Measurements from ENCODE around the gene CRYZL1.
"Not testable (repeated sequence)": the region's sequence is repeated elsewhere in the genome, so short reads cannot be mapped to it uniquely, and the experiment has no call there.

CRYZL1 gene

DNA sequence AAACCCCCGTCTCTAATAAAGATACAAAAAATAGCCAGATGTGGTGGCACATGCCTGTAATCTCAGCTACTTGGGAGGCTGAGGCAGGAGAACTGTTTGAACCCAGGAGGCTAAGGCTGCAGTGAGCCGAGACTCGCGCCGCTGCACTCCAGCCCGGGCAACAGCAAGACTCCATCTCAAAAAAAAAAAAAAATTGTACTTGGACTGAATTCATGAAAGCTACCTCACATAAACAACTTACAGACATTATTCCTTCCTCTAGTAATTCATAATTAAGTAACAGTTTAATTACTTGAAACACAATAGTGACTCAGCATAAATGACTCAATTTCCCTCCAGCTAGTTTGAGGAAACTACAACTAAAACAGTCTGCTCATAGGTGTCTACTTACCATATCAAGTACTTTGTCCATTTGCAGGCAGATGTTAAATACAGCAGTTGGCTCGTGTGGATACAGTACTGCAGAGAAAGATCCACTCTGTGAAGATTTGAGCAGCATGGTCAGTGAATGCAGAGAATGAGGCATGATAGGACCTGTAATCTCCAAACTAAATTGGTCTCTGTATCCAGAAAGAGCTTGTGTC, 62.5 kb downstream of the CRYZL1 start:
- intact Hi-C loops (cut with DNase I; ENCODE audit: low total_unique reads) = no loop called here
- H3K9me3 ChIP-seq = no peaks in the 10 kb centered on the region
- peaks cover 0 to 3% (median 0%) of the 10 kb centered on the region in 4 donors for H3K4me1 ChIP-seq
- H3K36me3 ChIP-seq = peaks cover 29 to 38% (median 32%) of the 10 kb centered on the region in 3 donors
- H3K4me3 ChIP-seq = no peak overlapping the region
- TF ChIP-seq, protein P1, sequence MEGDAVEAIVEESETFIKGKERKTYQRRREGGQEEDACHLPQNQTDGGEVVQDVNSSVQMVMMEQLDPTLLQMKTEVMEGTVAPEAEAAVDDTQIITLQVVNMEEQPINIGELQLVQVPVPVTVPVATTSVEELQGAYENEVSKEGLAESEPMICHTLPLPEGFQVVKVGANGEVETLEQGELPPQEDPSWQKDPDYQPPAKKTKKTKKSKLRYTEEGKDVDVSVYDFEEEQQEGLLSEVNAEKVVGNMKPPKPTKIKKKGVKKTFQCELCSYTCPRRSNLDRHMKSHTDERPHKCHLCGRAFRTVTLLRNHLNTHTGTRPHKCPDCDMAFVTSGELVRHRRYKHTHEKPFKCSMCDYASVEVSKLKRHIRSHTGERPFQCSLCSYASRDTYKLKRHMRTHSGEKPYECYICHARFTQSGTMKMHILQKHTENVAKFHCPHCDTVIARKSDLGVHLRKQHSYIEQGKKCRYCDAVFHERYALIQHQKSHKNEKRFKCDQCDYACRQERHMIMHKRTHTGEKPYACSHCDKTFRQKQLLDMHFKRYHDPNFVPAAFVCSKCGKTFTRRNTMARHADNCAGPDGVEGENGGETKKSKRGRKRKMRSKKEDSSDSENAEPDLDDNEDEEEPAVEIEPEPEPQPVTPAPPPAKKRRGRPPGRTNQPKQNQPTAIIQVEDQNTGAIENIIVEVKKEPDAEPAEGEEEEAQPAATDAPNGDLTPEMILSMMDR (IDR thresholded peaks at IDR 0.05) = no peak
- no peak for DNase-seq
- no peaks in the 10 kb centered on the region for H3K27me3 ChIP-seq
- peak overlapping the region in 1 of 2 donors; percentile 4 for H3K27ac ChIP-seq

DNA sequence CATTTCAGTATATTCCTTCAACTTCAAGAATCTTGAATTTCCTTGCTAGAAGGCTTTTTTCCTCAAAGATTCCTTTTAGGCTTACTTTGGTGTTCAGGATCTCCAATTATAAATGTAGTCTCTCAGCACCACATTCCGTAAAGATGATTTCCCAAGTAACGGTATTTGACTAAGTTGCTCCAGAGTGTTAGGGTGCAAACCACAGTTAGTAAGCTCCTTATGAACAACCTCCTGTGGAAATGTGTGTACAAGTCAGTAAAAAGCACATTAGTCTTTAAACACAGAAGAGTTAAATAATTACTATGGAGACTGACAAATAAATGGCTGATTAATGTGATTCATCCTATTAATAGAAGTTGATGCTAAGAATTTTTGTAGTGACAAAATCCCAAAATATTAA, 63.3 kb downstream of the CRYZL1 start:
- no peaks in the 10 kb centered on the region for H3K9me3 ChIP-seq
- peaks cover 0 to 3% (median 0%) of the 10 kb centered on the region in 4 donors for H3K4me1 ChIP-seq
- no peak for DNase-seq
- intact Hi-C loops (cut with DNase I; ENCODE audit: low total_unique reads) = no loop called here
- TF ChIP-seq, protein P1 (IDR thresholded peaks at IDR 0.05) = no peak
- peaks cover 37 to 45% (median 39%) of the 10 kb centered on the region in 3 donors for H3K36me3 ChIP-seq
- H3K27ac ChIP-seq = no peak overlapping the region
- no peak overlapping the region for H3K4me3 ChIP-seq
- H3K27me3 ChIP-seq = no peaks in the 10 kb centered on the region

DNA sequence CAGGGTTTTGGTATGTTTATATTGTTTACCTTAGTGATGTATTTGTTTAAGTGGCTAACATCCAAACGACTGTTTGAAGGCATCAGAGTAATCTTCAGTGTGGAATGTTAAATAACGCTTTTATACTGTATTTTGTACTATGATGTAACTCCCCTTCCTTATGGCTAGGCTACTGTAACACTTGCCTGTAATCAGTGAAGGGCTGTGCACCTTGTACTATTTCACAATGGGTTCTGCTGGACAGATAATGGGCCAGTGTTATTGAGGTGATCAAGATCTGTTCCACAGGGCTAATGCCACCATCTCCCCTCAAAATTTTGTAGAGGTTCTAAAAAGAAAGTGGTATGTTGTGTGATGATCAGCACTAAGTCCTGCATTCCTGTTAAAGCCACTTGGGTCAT, 64.8 kb downstream of the CRYZL1 start:
- DNase-seq; H3K9me3 ChIP-seq; H3K4me3 ChIP-seq; intact Hi-C loops (cut with DNase I; ENCODE audit: low total_unique reads); H3K27me3 ChIP-seq; H3K27ac ChIP-seq: not testable (repeated sequence)
- Histone ChIP-seq H3K4me1 (peaks cover 0 to 14% (median 0%) of the 10 kb centered on the region in 4 donors), H3K36me3 (peaks cover 51 to 53% (median 51%) of the 10 kb centered on the region in 3 donors)

DNA sequence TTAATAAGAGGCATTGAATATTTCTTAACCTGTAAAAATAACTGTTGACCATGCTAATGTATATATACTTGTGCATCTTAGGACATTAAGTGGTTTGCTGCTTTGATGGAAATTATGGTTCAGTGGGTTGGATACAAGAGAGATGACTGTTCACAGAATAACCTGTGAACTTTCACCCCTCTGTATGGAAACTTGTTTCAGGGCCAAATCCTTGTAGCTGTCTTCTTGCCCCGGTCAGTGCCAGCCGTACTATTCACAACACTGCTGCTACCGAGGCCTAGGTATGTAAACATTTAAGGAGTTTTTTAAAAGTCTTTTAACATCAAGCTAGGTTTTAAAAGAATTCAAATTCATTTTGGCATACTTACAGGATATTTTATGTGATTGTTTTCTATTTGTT, 69.2 kb downstream of the CRYZL1 start:
- peaks cover 0 to 12% (median 0%) of the 10 kb centered on the region in 4 donors for H3K4me1 ChIP-seq
- H3K27me3 ChIP-seq = no peaks in the 10 kb centered on the region
- intact Hi-C loops (cut with DNase I; ENCODE audit: low total_unique reads) = no loop called here
- H3K9me3 ChIP-seq = no peaks in the 10 kb centered on the region
- no peak for DNase-seq
- peak overlapping the region in 1 of 2 donors; percentile 44 for H3K27ac ChIP-seq
- H3K36me3 ChIP-seq = peaks cover 80 to 92% (median 84%) of the 10 kb centered on the region in 3 donors
- no peak overlapping the region for H3K4me3 ChIP-seq
- TF ChIP-seq, protein P1 (IDR thresholded peaks at IDR 0.05) = no peak

DNA sequence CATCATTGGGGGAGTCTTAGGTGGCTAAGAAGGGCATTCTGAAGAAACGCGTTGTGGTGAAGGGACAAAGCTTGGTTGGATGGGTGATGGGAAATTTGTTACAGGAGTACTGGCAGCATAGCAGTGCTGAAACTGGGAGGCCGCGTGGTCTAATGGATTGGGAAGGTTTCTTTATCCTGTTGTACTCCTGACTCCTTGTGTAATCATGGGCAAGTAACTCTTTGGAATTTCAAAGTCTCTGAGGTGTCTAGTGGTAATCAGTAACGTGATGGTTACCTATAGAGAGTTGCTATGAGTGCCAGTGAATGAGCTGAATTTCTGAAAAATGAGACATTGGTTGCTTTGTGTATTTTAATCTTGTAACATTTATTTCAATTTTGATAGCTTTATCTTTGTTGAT, 71.5 kb downstream of the CRYZL1 start:
- Histone ChIP-seq H3K27me3 (no peaks in the 10 kb centered on the region), H3K4me3 (no peak overlapping the region), H3K27ac (no peak overlapping the region), H3K4me1 (peaks cover 0 to 12% (median 0%) of the 10 kb centered on the region in 4 donors), H3K36me3 (peaks cover 59 to 76% (median 68%) of the 10 kb centered on the region in 3 donors), H3K9me3 (no peaks in the 10 kb centered on the region)
- DNase-seq = no peak
- intact Hi-C loops (cut with DNase I; ENCODE audit: low total_unique reads) = no loop called here
- TF ChIP-seq, protein P1 (IDR thresholded peaks at IDR 0.05) = no peak

DNA sequence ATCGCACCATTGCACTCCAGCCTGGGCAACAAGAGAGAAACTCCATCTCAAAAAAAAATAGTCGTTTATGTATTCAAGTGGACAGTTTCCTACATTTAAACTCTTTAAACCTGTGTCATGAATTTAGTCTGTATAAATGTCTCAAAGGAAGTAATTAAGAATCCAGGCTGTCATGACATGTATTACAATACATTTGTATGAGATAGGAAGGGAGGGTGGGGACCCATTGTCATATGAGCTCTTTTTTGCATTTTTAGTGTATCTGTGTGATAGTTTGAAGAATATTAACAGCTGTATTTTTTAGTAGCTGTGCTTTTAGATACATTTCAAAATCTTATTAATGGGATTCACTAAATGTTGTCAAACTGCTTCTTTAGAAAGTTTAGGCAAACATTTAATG, 73.1 kb downstream of the CRYZL1 start:
- TF ChIP-seq, protein P1 (IDR thresholded peaks at IDR 0.05) = no peak
- intact Hi-C loops (cut with DNase I; ENCODE audit: low total_unique reads) = no loop called here
- peaks cover 0 to 12% (median 0%) of the 10 kb centered on the region in 4 donors for H3K4me1 ChIP-seq
- no peaks in the 10 kb centered on the region for H3K27me3 ChIP-seq
- DNase-seq = no peak
- no peak overlapping the region for H3K27ac ChIP-seq
- H3K4me3 ChIP-seq = no peak overlapping the region
- H3K36me3 ChIP-seq = peaks cover 45 to 72% (median 64%) of the 10 kb centered on the region in 3 donors
- H3K9me3 ChIP-seq = no peaks in the 10 kb centered on the region

Data from tibial artery (tissue), 4 donors.